Fibroblast of lung (primary cell): Measurements from ENCODE around the gene ANO4. TPM values are rescaled to one million over a fixed set of nuclear protein-coding genes. Genes with fewer than 3 reads are reported as not detected.

ENCODE experiments used
- DNase-seq, 2 donors: peaks; one replicate each; pipeline versions ENCODE4 v3.0.0 to v3.0.0-alpha.2; 2010; ENCODE audit warnings: low read depth in 2 of 2
- H2AFZ ChIP-seq: 2 replicates; pipeline ENCODE4 v1.5.1; 2012; ENCODE audit warnings: low read length, control low read depth, inconsistent platforms
- H3K27ac ChIP-seq: 2 replicates; pipeline ENCODE4 v1.5.1; 2011; ENCODE audit warnings: low read length, control low read depth; ENCODE audit not compliant: insufficient read depth
- H3K27me3 ChIP-seq: 2 replicates; pipeline ENCODE4 v1.5.1; 2011; ENCODE audit warnings: mild to moderate bottlenecking, low read length; ENCODE audit not compliant: control insufficient read depth, insufficient read depth
- H3K36me3 ChIP-seq: 2 replicates; pipeline ENCODE4 v1.5.1; 2011; ENCODE audit warnings: low read length; ENCODE audit not compliant: control insufficient read depth, insufficient read depth
- H3K4me1 ChIP-seq: 2 replicates; pipeline ENCODE4 v1.5.1; 2011; ENCODE audit warnings: low read length; ENCODE audit not compliant: control insufficient read depth, insufficient read depth; ENCODE audit errors: extremely low read depth
- H3K4me2 ChIP-seq: 2 replicates; pipeline ENCODE4 v1.5.1; 2011; ENCODE audit warnings: low read length, control low read depth; ENCODE audit not compliant: insufficient read depth; ENCODE audit errors: extremely low read depth
- H3K4me3 ChIP-seq, 4 experiments: fragments of 200-600 bp in 1 of 4; sonication (generic) in 1 of 4; replicated peaks in 1 of 4; 2 replicates each; pipeline ENCODE4 v1.5.1; 2011 to 2016; ENCODE audit warnings: low read length in 4 of 4, low read depth in 3 of 4, mild to moderate bottlenecking in 3 of 4, control low read depth in 2 of 4, inconsistent platforms in 1 of 4, mixed read lengths in 1 of 4; ENCODE audit not compliant: insufficient read depth in 1 of 4; ENCODE audit errors: control extremely low read depth in 1 of 4
- H3K79me2 ChIP-seq: 2 replicates; pipeline ENCODE4 v1.5.1; 2012; ENCODE audit warnings: mild to moderate bottlenecking, low read length, inconsistent platforms; ENCODE audit not compliant: control insufficient read depth, insufficient read depth
- H3K9ac ChIP-seq: 2 replicates; pipeline ENCODE4 v1.5.1; 2011; ENCODE audit warnings: mild to moderate bottlenecking, low read length, control low read depth; ENCODE audit not compliant: insufficient read depth
- H3K9me3 ChIP-seq: 2 replicates; pipeline ENCODE4 v1.5.1; 2012; ENCODE audit warnings: low read depth, low read length; ENCODE audit not compliant: control insufficient read depth, insufficient read depth
- H4K20me1 ChIP-seq: 2 replicates; pipeline ENCODE4 v1.5.1; 2011; ENCODE audit warnings: low read length; ENCODE audit not compliant: control insufficient read depth, insufficient read depth; ENCODE audit errors: extremely low read depth
- EZH2 ChIP-seq: IDR thresholded peaks from 2 replicates; pipeline ENCODE4 v1.5.1; 2012; ENCODE audit warnings: low read length, control low read depth, mild to moderate bottlenecking; ENCODE audit errors: missing control alignments
- polyA minus RNA-seq: library from RNA; depleted of rRNA, polyadenylated mRNA; stranded (reverse); fragments of >200 nt; gene quantifications from 2 replicates; pipeline ENCODE4 v1.2.3, GENCODE V29; 2011; ENCODE audit warnings: low replicate concordance
- polyA plus RNA-seq, 2 donors: library from polyadenylated mRNA; depleted of rRNA in 1 of 2; stranded (reverse) in 1 of 2; unstranded in 1 of 2; fragments of >200 nt; gene quantifications; 2 replicates each; pipeline ENCODE4 v1.2.1, GENCODE V29; 2011 to 2012; ENCODE audit warnings: missing spikeins in 1 of 2
- total RNA-seq: library from RNA; depleted of rRNA; stranded (reverse); fragments of >200 nt; gene quantifications from 2 replicates; pipeline ENCODE4 v1.2.1, GENCODE V29; 2014
- TF ChIP-seq, protein P1 (sequence below), 2 donors: IDR thresholded peaks in 1 of 2; conservative IDR thresholded peaks in 1 of 2; 1 replicate in 1 of 2; 2 replicates in 1 of 2; pipeline ENCODE4 v1.5.1; 2011 to 2012; ENCODE audit warnings: low read length in 2 of 2, control low read depth in 1 of 2, inconsistent platforms in 1 of 2, low read depth in 1 of 2, mild to moderate bottlenecking in 1 of 2

Gene ANO4
- total RNA-seq (11.3 and 42.3 TPM in 2 replicates), polyA plus RNA-seq (11.7 TPM in 2 replicates), polyA minus RNA-seq (2.1 TPM in 2 replicates)
- 5.4 and 6.4 TPM in 2 replicates for polyA plus RNA-seq (2012)

DNA sequence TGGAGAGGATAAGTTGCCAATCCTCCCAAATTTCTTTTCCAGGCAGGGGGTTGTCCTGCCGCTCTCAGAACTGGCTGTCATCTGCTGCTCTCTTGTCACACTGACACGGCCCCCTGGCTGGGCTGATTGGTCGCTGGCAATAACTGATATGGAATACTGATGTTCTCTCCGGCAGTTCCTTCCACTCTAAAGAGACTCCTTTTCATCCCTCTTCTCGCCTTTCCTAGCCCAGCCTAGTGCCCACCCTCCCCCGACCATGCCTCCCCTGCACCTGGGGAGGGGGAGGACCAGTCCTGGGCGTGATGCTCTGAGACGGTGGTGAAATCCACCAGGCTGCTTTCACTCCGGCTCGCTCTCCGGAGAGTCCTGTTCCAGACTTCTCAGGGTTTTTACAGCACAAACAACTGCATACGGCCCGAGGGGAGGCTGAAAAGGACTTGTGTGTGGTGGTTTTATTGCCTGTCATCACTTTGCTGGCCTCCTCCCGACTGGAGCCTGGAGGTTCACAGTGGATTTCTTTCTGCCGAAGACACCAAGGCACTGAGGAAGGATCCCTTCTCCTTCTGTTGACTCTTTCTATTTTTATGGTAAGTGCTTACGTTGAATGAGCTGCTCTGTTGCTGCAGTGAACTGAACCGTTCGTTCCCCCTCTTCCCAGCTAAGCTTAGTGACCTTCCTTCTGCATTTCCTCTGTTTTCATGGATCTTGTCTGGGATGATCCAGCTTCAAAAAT, at the start of gene ANO4:
ANO4 (plus strand) TSS at position 336 of the 733 bp plus-strand sequence. CDS start 107,010 bp downstream, outside the sequence.
- Histone ChIP-seq H3K27me3 (no peaks in the 10 kb centered on the region), H3K36me3 (no peaks in the 10 kb centered on the region), H2AFZ (peak within 1 kb of the TSS; percentile 32), H3K9me3 (no peaks in the 10 kb centered on the region), H3K4me2 (peak within 1 kb of the TSS; percentile 42), H4K20me1 (no peaks in the 10 kb centered on the region), H3K27ac (no peak within 1 kb of the TSS), H3K4me1 (peaks cover 5% of the 10 kb centered on the region), H3K79me2 (no peaks in the 10 kb centered on the region), H3K9ac (no peak within 1 kb of the TSS), H3K4me3 (peak within 1 kb of the TSS; percentile 24 to 55 (median 38))
- DNase-seq, result peak; percentile 20 to 33
- TF ChIP-seq EZH2, result no peak
- TF ChIP-seq, protein P1, sequence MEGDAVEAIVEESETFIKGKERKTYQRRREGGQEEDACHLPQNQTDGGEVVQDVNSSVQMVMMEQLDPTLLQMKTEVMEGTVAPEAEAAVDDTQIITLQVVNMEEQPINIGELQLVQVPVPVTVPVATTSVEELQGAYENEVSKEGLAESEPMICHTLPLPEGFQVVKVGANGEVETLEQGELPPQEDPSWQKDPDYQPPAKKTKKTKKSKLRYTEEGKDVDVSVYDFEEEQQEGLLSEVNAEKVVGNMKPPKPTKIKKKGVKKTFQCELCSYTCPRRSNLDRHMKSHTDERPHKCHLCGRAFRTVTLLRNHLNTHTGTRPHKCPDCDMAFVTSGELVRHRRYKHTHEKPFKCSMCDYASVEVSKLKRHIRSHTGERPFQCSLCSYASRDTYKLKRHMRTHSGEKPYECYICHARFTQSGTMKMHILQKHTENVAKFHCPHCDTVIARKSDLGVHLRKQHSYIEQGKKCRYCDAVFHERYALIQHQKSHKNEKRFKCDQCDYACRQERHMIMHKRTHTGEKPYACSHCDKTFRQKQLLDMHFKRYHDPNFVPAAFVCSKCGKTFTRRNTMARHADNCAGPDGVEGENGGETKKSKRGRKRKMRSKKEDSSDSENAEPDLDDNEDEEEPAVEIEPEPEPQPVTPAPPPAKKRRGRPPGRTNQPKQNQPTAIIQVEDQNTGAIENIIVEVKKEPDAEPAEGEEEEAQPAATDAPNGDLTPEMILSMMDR (conservative IDR thresholded peaks at IDR 0.05 in 1 of 2, IDR thresholded peaks at IDR 0.05 in 1 of 2; ENCODE audit: low read depth in 1 of 2, low read length in 2 of 2), result no peak

DNA sequence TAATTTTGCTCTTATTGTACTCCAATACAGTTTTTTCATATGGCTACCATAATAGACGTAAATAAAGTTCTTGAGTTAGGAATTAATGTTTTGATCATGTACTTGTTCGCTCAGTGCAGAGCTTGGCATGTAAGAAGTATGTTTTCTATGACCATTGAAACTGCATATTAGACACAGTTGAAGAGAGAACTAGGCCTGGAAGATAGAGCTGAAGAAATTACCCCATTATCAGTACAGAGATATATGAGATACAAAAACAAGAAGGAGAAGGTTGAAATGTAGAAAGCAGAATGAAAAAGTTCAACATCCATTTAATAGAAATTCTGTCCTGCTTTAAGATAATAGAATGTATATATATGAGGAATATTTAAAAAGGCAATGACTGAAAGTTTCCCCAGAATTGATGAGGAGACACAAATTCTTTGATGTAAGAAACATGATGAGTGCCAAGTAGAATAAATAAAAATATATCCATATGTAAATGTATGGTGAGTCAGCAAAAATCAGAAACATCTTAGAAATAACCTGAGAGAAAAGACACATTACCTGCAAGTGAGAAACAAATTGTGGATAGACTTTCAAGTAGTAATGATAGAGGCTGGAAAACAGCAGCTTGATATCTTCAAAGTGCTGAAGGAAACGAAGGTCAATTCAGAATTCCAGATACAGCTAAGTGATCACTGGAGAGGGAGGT, 49.1 kb upstream of the ANO4 start:
- no peaks in the 10 kb centered on the region for H3K27me3 ChIP-seq
- TF ChIP-seq, protein P1 (conservative IDR thresholded peaks at IDR 0.05 in 1 of 2, IDR thresholded peaks at IDR 0.05 in 1 of 2; ENCODE audit: low read depth in 1 of 2, low read length in 2 of 2), result no peak
- H3K9me3 ChIP-seq, result no peaks in the 10 kb centered on the region
- no peaks in the 10 kb centered on the region for H4K20me1 ChIP-seq
- no peak overlapping the region for H3K4me3 ChIP-seq
- H3K79me2 ChIP-seq, result no peaks in the 10 kb centered on the region
- H3K4me2 ChIP-seq, result no peak overlapping the region
- H3K4me1 ChIP-seq, result no peaks in the 10 kb centered on the region
- no peak for DNase-seq
- no peaks in the 10 kb centered on the region for H3K36me3 ChIP-seq
- no peak overlapping the region for H3K27ac ChIP-seq
- no peak overlapping the region for H3K9ac ChIP-seq
- no peak overlapping the region for H2AFZ ChIP-seq

DNA sequence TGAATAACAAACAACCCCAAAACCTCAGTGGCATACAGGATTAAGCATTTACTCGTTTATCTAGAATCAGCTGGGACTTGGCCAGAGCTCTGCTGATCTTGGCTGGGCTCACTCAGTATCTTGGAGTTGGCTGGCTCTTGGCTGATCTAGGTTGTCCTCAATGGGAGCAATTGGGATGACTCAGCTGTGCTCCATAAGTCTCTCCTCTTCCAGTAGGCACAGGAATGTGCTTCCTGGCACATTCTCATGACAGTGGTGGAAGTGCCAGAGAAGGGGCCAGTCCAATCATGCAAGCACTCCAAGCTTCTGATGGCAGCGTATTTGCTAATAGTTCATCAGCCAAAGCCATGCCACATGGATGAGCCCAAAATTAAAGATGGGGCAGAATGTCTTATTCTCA, 41.7 kb upstream of the ANO4 start:
- H3K4me2 ChIP-seq, result no peak overlapping the region
- no peaks in the 10 kb centered on the region for H3K79me2 ChIP-seq
- H3K27me3 ChIP-seq, result no peaks in the 10 kb centered on the region
- no peaks in the 10 kb centered on the region for H3K9me3 ChIP-seq
- no peaks in the 10 kb centered on the region for H3K36me3 ChIP-seq
- H2AFZ ChIP-seq, result no peak overlapping the region
- H3K27ac ChIP-seq, result no peak overlapping the region
- H3K9ac ChIP-seq, result no peak overlapping the region
- TF ChIP-seq, protein P1 (conservative IDR thresholded peaks at IDR 0.05 in 1 of 2, IDR thresholded peaks at IDR 0.05 in 1 of 2; ENCODE audit: low read depth in 1 of 2, low read length in 2 of 2), result no peak
- no peak for TF ChIP-seq EZH2
- no peaks in the 10 kb centered on the region for H3K4me1 ChIP-seq
- peak; percentile 1 to 24 for DNase-seq
- no peak overlapping the region for H3K4me3 ChIP-seq
- no peaks in the 10 kb centered on the region for H4K20me1 ChIP-seq
